HL-60 (cell line): Measurements from ENCODE around the gene EDRF1.

Experiments used
- POLR2AphosphoS5 ChIP-seq: IDR thresholded peaks from 2 replicates; pipeline ENCODE4 v1.6.1; 2012; ENCODE audit warnings: low read depth
- SPI1 ChIP-seq: IDR thresholded peaks from 2 replicates; pipeline ENCODE4 v1.6.1; 2012; ENCODE audit warnings: low read depth, mild to moderate bottlenecking, borderline replicate concordance
- TF ChIP-seq, protein P1 (sequence below): IDR thresholded peaks from one replicate; pipeline ENCODE4 v1.5.1; 2011; ENCODE audit warnings: low read length, control low read depth, inconsistent platforms; ENCODE audit not compliant: insufficient read depth
- TF ChIP-seq, protein P2 (sequence below): IDR thresholded peaks from 2 replicates; pipeline ENCODE4 v1.6.1; 2012; ENCODE audit warnings: low read depth; ENCODE audit not compliant: insufficient replicate concordance

DNA sequence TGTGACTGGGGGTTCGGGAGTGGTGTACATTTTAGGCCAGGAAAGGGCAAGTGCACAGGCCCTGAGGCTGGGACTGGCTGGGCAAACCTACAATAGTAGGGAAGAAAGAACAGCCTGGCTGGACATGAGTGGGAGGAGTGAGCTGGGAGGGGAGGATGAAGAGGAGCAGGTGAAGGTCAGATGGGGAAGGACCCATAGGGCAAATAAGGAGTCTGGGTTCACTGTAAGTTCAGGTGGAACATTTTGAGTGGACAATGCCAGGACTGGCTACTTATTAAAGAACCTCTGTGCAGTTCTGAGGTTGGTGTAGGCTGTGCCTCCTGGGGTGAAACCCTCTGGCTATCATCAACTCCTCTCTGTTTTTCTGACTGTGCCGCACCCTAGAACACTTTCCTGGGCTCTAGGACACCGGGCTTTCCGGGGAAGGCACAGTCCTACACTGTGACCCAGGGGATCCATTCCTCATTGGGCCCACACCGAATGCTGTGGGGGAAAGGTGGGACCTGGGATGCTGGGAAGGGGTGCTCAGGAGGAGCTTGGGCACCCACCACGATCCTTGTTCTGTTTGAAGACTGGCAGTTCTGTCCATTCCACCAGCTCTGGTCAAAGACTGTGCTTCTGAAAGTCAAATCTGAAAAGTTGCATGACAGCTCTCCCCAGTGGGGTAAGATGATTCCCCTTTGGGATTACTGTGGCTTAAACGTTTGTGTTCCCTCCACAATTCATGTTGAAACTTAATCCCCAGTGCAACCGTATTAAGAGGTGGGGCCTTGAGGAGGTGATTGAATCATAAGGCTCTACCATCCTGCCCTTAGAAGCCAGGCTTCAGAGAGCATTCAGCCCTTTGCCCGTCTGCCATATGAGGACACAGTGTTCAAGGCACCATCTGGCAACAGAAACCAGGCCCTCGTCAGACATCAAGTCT is 60.2 kb downstream of the EDRF1 start:
- TF ChIP-seq, protein P1, sequence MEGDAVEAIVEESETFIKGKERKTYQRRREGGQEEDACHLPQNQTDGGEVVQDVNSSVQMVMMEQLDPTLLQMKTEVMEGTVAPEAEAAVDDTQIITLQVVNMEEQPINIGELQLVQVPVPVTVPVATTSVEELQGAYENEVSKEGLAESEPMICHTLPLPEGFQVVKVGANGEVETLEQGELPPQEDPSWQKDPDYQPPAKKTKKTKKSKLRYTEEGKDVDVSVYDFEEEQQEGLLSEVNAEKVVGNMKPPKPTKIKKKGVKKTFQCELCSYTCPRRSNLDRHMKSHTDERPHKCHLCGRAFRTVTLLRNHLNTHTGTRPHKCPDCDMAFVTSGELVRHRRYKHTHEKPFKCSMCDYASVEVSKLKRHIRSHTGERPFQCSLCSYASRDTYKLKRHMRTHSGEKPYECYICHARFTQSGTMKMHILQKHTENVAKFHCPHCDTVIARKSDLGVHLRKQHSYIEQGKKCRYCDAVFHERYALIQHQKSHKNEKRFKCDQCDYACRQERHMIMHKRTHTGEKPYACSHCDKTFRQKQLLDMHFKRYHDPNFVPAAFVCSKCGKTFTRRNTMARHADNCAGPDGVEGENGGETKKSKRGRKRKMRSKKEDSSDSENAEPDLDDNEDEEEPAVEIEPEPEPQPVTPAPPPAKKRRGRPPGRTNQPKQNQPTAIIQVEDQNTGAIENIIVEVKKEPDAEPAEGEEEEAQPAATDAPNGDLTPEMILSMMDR = no peak
- TF ChIP-seq POLR2AphosphoS5 = no peak
- TF ChIP-seq, protein P2, sequence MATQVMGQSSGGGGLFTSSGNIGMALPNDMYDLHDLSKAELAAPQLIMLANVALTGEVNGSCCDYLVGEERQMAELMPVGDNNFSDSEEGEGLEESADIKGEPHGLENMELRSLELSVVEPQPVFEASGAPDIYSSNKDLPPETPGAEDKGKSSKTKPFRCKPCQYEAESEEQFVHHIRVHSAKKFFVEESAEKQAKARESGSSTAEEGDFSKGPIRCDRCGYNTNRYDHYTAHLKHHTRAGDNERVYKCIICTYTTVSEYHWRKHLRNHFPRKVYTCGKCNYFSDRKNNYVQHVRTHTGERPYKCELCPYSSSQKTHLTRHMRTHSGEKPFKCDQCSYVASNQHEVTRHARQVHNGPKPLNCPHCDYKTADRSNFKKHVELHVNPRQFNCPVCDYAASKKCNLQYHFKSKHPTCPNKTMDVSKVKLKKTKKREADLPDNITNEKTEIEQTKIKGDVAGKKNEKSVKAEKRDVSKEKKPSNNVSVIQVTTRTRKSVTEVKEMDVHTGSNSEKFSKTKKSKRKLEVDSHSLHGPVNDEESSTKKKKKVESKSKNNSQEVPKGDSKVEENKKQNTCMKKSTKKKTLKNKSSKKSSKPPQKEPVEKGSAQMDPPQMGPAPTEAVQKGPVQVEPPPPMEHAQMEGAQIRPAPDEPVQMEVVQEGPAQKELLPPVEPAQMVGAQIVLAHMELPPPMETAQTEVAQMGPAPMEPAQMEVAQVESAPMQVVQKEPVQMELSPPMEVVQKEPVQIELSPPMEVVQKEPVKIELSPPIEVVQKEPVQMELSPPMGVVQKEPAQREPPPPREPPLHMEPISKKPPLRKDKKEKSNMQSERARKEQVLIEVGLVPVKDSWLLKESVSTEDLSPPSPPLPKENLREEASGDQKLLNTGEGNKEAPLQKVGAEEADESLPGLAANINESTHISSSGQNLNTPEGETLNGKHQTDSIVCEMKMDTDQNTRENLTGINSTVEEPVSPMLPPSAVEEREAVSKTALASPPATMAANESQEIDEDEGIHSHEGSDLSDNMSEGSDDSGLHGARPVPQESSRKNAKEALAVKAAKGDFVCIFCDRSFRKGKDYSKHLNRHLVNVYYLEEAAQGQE = no peak
- TF ChIP-seq SPI1 = no peak
